Putamen (tissue), 1 donor: Measurements from ENCODE around the gene NRF1.
"Not testable (repeated sequence)": the region's sequence is repeated elsewhere in the genome, so short reads cannot be mapped to it uniquely, and the experiment has no call there.

Experiments used
- DNase-seq: peaks from one replicate; pipeline ENCODE4 v3.0.0-alpha.2; 2016; ENCODE audit warnings: low spot score

Gene NRF1

GRCh38 chr7:129607471-129608120 lies 3.9 kb upstream of the NRF1 start:
- DNase-seq: no peak

GRCh38 chr7:129609666-129610065 lies 1.9 kb upstream of the NRF1 start:
- DNase-seq: no peak

GRCh38 chr7:129610709-129611245 lies 743 bp upstream of the NRF1 start:
- DNase-seq: no peak

GRCh38 chr7:129612112-129613015 lies 844 bp downstream of the NRF1 start:
- DNase-seq: peak; percentile 26

GRCh38 chr7:129613016-129613337 lies 1.5 kb downstream of the NRF1 start:
- no peak for DNase-seq

DNA sequence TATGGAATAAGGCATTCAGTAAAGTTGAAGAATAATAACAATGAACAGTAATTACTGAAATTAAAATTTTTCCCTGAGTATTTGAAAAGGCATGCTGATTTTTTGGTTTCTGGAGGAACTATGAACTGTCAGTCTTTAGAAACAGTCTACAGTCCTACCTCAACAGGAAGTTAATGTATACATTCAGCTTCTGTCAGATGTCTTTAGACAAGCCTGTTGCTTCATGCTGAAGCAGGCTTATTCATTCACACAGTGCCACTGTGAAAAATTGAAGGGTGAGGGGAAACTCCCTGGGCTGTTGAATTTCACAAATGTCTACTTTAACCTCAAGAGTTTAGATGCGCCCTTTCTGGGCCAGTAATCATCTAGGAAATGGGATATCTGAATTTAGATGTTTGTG lies 3.5 kb downstream of the NRF1 start:
- DNase-seq: no peak

GRCh38 chr7:129616530-129616929 lies 5.0 kb downstream of the NRF1 start:
- no peak for DNase-seq

DNA sequence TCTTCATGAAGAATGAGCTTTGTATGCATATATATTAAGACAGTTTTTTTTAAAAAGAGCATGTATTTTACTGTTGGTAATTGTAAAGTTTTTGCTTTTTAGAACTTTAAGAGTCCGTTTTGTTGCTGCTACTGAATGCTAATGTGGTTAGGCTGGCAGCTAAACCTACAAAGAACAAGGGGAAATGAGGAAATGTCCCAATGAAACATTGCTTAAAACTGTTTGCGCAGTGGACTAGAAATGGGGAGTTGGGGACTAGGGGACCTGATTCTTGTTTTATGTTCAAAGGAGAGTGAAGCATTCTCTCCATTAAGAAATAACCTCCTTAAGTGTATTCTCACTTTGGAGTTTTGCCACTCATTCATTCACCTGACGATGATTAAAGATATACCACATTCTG lies 5.7 kb downstream of the NRF1 start:
- no peak for DNase-seq

DNA sequence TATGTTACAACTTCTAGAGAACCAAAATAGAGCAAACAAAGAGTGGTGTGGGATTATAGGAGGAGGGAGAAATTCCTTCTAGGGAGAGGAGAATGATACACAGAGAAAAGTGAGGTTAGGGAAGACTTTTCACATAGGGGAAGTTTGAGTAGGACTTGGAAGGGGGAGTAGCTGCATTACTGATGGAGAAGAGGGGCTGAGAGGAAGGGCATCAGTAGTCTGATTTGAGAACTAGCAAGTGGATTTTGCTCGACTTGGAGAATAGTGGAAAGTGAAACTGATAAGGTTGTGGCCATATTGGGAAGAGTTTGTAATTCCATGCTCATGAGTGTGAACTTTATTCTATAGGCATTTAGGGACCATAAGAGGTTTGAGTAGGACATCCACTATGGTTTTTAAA lies 6.1 kb downstream of the NRF1 start:
- DNase-seq: no peak

DNA sequence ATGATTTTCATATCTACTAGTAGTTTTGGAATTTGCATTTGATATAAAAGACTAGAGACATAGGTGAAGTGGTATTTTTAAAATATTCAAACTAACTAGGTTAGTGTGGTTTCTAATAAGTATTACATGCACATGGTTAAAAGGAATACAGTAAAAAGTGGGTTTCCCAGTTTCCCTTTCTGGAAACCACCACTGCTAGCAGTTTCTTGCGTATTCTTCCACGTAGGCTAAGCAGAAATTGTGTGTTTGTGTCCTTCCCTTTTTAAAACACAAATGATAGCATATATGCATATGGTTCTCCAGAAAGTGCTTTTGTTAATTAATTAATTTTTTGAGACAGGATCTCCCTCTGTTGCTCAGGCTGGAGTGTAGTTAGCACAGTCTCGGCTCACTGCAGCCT lies 15.4 kb downstream of the NRF1 start:
- no peak for DNase-seq

GRCh38 chr7:129630341-129630740 lies 18.8 kb downstream of the NRF1 start:
- DNase-seq: no peak

- DNase-seq: no peak
Observed at GRCh38 chr7:129634361-129635034, 23.0 kb downstream of the NRF1 start.

GRCh38 chr7:129635300-129636029 lies 23.9 kb downstream of the NRF1 start:
- DNase-seq: peak; percentile 62

GRCh38 chr7:129636030-129636550 lies 24.6 kb downstream of the NRF1 start:
- not testable (repeated sequence) for DNase-seq

DNA sequence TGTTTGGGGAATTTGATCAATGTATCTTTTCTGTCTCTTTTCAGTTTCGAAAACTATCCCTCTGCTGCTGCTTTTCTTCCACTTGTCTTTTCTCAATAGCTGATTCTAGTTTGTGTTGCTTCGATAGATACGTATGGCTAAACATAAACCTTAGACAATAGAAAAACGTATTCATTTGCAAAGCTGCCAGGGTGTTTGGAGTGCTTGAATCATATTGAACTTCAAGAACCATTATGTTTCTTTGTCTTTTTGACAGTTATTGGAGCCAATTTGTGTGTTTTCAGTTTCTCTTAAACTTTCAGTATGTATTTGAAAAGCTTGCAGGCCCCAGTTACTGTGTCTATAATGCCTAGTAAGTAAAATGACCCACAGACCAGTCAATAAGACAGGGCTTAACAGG lies 25.1 kb downstream of the NRF1 start:
- DNase-seq: no peak

DNA sequence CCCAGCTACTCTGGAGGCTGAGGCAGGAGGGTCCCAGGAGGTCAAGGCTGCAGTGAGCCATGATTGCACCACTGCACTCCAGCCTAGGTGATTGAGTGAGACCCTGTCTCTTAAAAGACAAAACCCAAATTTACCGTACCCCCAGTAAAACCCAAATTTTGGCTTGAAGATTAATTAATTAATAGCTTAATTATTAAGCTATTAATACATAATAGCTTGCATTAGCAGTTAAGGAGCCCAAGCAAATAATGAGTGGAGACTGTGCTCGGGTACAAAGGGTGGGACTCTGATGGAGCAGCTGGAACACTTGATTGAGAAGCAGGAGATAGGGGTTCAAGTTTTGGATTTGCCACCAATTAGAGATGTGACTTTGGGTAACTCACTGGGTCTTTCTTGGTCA lies 28.9 kb downstream of the NRF1 start:
- no peak for DNase-seq

- peak; percentile 20 for DNase-seq
Observed at GRCh38 chr7:129642871-129643549, 31.5 kb downstream of the NRF1 start.

DNA sequence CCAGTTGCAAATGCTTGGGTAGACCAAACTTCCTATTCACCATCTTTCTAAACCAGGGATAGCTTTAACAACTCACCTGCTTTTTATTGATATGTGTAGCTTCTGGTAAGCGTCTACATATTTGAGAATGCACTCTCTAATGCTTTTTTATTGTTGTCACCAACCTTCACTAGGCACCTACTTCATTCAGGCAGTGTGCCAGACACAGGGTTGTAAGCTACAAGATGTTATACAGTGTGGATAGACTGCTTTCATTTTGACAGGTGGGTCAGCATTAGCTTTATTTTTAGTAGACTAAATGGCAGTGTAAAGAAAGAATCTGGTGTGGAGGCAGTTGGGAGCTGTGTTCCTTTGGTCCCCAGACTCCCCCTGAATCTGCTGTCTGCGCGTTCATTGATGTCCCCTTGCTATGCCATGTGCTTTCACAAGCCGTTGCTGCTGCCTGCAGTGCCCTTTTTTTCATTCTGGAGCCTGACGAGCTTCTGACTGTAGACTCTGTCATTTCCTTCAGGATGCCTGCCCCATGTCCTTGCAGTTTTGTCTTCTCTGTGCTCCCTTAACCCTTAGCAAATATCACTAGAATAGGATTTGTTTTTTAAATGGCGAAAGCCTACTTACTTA lies 32.1 kb downstream of the NRF1 start:
- DNase-seq: no peak

DNA sequence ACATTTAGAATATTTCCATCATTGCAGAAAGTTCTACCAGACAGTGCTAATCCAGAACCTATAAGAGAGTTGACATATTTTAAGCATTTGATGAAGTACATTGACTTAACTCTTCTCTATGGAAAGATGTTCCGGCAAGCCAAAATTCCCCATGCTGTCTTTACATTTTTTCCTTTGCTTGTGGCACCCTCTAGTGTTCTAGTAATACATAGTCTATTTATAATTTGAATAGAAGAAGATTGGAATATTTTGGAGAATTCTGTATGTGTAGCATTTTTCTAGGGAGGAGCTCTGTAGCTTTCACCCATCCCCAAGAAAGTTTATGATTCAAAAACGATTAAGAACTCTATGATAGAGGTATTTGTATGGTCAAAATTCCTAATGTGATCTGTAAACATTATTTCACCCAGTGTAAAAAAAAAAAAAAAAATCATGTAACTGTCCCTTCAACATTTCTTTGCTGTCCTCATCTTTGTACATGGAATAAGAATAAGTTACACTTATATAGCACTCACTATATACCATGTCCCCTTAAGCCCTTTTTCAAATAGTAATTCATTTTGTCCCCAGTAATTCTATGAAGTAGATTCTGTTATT lies 33.2 kb downstream of the NRF1 start:
- peak; percentile 39 for DNase-seq

- no peak for DNase-seq
Observed at GRCh38 chr7:129646369-129647021, 35.0 kb downstream of the NRF1 start.
